Heart right ventricle (tissue), 16 donors: Measurements from ENCODE around the gene ADARB2. TPM values are rescaled to one million over a fixed set of nuclear protein-coding genes. Genes with fewer than 3 reads are reported as not detected.

ENCODE experiments used
- ATAC-seq, 8 donors: fragments of 200-7000 bp; cut with Tn5 transposase; one replicate each; pipeline ENCODE4 v1.9.1; 2020; ENCODE audit warnings: mild to moderate bottlenecking in 8 of 8, moderate library complexity in 8 of 8, moderate number of reproducible peaks in 1 of 8
- DNase-seq, 2 donors: peaks; one replicate each; pipeline ENCODE4 v3.0.0-alpha.2; 2020
- H3K27ac ChIP-seq, 10 donors: fragments of 200-600 bp; sonication (generic) in 2 of 10; one replicate each; pipeline versions ENCODE4 v1.5.0 to v1.8.0; 2020 to 2022; ENCODE audit warnings: mild to moderate bottlenecking in 3 of 10
- H3K27me3 ChIP-seq, 7 donors: fragments of 200-600 bp; one replicate each; pipeline ENCODE4 v1.8.0; 2021 to 2022; ENCODE audit warnings: mild to moderate bottlenecking in 2 of 7
- H3K36me3 ChIP-seq, 9 donors: fragments of 200-600 bp; sonication (generic) in 1 of 9; one replicate each; pipeline versions ENCODE4 v1.5.0 to v1.8.0; 2020 to 2022; ENCODE audit warnings: mild to moderate bottlenecking in 2 of 9
- H3K4me1 ChIP-seq, 9 donors: fragments of 200-600 bp; sonication (generic) in 1 of 9; one replicate each; pipeline versions ENCODE4 v1.5.0 to v1.8.0; 2020 to 2022; ENCODE audit warnings: mild to moderate bottlenecking in 4 of 9
- H3K4me3 ChIP-seq, 10 donors: fragments of 200-600 bp; sonication (generic) in 2 of 10; one replicate each; pipeline versions ENCODE4 v1.5.0 to v1.8.0; 2020 to 2022; ENCODE audit warnings: mild to moderate bottlenecking in 7 of 10, moderate library complexity in 2 of 10
- H3K9me3 ChIP-seq, 11 donors: fragments of 200-600 bp in 10 of 11; sonication (generic) in 2 of 11; one replicate each; pipeline versions ENCODE4 v1.5.0 to v1.8.0; 2013 to 2022; ENCODE audit warnings: mild to moderate bottlenecking in 2 of 11, control low read depth in 1 of 11, moderate library complexity in 1 of 11
- CTCF ChIP-seq, 9 donors: fragments of 200-600 bp; sonication (generic) in 2 of 9; IDR thresholded peaks; one replicate each; pipeline versions ENCODE4 v1.5.0 to v1.8.0; 2021 to 2022; ENCODE audit warnings: antibody characterized with exemption in 9 of 9, mild to moderate bottlenecking in 5 of 9, moderate library complexity in 1 of 9
- WGBS, 2 donors: extraction: QIAGEN DNeasy Blood & Tissue Kit; methylation state at CpG; one replicate each; pipeline ENCODE4 v1.1.7; 2013; ENCODE audit warnings: inconsistent platforms in 1 of 2; 5-methylcytosine and 5-hydroxymethylcytosine counted together
- intact Hi-C, 10 donors: fragments of 100-400 bp; cut with DNase I; formaldehyde crosslinking; loops; one replicate each; pipeline versions ENCODE4 v1.11.1 to v1.14.2; 2022
- polyA plus RNA-seq, 2 donors: library from polyadenylated mRNA; stranded (reverse); fragments of 200-250 nt; gene quantifications; one replicate each; pipeline ENCODE4 v1.2.3, GENCODE V29; 2013
- total RNA-seq, 10 donors: library from RNA; stranded (reverse); fragmentation: NEBNext Ultra II Directional in 3 of 10; extraction: Animal tissue kit (Norgen Biotek cat#: 25700) in 3 of 10; gene quantifications; one replicate each; pipeline versions ENCODE4 v1.2.1 to v1.2.4, GENCODE V29; 2021 to 2023
- donor health status: Arrhythmogenic right ventricular cardiomyopathy.
- donor health status: ischemic (EF 13 %, LVEDD 7.1; RV severe dilation, severe dysfunction).
- donor health status: healthy with polysubstance abuse.
- donor health status: DM: no; HTN: yes; CAD: no.
- donor health status: DM: no; HTN: no; CAD: no.
- donor health status: ischemic (EF 25% LVEDD 6.9; RV normal size, moderate dysfunction).
- donor health status: ischemic (EF 25% LVEDD 5.7; RV mildly dilated, moderate dysfunction).
- donor health status: healthy.
- donor health status: DM: yes; HTN: yes; CAD: no.
- donor health status: Ischemic cardiomyopathy.
- donor health status: ischemic (EF 35%, LVEDD 5.7; RV mildly dilated, moderate dysfunction).
- donor health status: nonischemic (EF 11% LVEDD 7.7; RV severe dilation, severe dysfunction).
- donor health status: DM: yes; HTN: yes; CAD: no.
- donor health status: PGD.
- donor health status: ischemic (EF 29% LVEDD 5.4; RV normal size, mild dysfunction).
- donor health status: nonischemic (EF 23%, LVEDD 6.1; RV moderate dilation, normal function).

ADARB2 gene
- total and polyA plus RNA-seq, 12 donors: 0.08 to 0.47 (median 0.17) TPM; not detected in 2

- H3K36me3 ChIP-seq: no peaks in the 10 kb centered on the region
- H3K4me3 ChIP-seq: no peak overlapping the region
- intact Hi-C loops: no loop called here
- 23 to 27% methylated on average over 14 of the region's 14 CpGs for WGBS, 2 donors
- H3K27me3 ChIP-seq: peaks cover 0 to 59% (median 23%) of the 10 kb centered on the region in 7 donors
- H3K27ac ChIP-seq: no peak overlapping the region
- ATAC-seq (no peak), DNase-seq (no peak)
- peaks cover 0 to 7% (median 0%) of the 10 kb centered on the region in 9 donors for H3K4me1 ChIP-seq
- TF ChIP-seq CTCF (IDR thresholded peaks at IDR 0.05): no peak
- H3K9me3 ChIP-seq: no peaks in the 10 kb centered on the region
Measured at GRCh38 chr10:1559311-1559710, 178.0 kb downstream of the ADARB2 start.

GRCh38 chr10:1558906-1559305 is 178.4 kb downstream of the ADARB2 start:
- 47 to 57% methylated on average over 4 of the region's 4 CpGs for WGBS, 2 donors
- H3K9me3 ChIP-seq: no peaks in the 10 kb centered on the region
- H3K27me3 ChIP-seq: peaks cover 0 to 59% (median 23%) of the 10 kb centered on the region in 7 donors
- peaks cover 0 to 7% (median 0%) of the 10 kb centered on the region in 9 donors for H3K4me1 ChIP-seq
- H3K27ac ChIP-seq: no peak overlapping the region
- ATAC-seq: no peak
- no peak for TF ChIP-seq CTCF (IDR thresholded peaks at IDR 0.05)
- no peak for DNase-seq
- no peaks in the 10 kb centered on the region for H3K36me3 ChIP-seq
- intact Hi-C loops: no loop called here
- no peak overlapping the region for H3K4me3 ChIP-seq

GRCh38 chr10:1557081-1557480 is 180.2 kb downstream of the ADARB2 start:
- Histone ChIP-seq H3K27me3 (peaks cover 0 to 49% (median 21%) of the 10 kb centered on the region in 7 donors), H3K4me1 (peaks cover 0 to 7% (median 0%) of the 10 kb centered on the region in 9 donors), H3K27ac (no peak overlapping the region), H3K4me3 (no peak overlapping the region), H3K36me3 (no peaks in the 10 kb centered on the region), H3K9me3 (no peaks in the 10 kb centered on the region)
- no peak for TF ChIP-seq CTCF (IDR thresholded peaks at IDR 0.05)
- no peak for DNase-seq
- ATAC-seq: no peak
- WGBS, 2 donors: 79 to 81% methylated on average over 13 of the region's 13 CpGs
- intact Hi-C loops: no loop called here

GRCh38 chr10:1556496-1556895 is 180.8 kb downstream of the ADARB2 start:
- Histone ChIP-seq H3K4me1 (peaks cover 0 to 7% (median 0%) of the 10 kb centered on the region in 9 donors), H3K9me3 (no peaks in the 10 kb centered on the region), H3K36me3 (no peaks in the 10 kb centered on the region), H3K27ac (no peak overlapping the region), H3K4me3 (no peak overlapping the region), H3K27me3 (peaks cover 0 to 48% (median 17%) of the 10 kb centered on the region in 7 donors)
- DNase-seq (no peak), ATAC-seq (no peak)
- no peak for TF ChIP-seq CTCF (IDR thresholded peaks at IDR 0.05)
- WGBS, 2 donors: 69 to 71% methylated on average over 8 of the region's 8 CpGs
- intact Hi-C loops: no loop called here
